Activated CD8-positive, alpha-beta memory T cell treated with anti-CD3 and anti-CD28 coated beads, Interleukin-2, amount 10 ng/mL, durations not matched to agents 7 days and 5 days (primary cell): ENCODE measurements around the gene LUZP1. TPM values are rescaled to one million over a fixed set of nuclear protein-coding genes. Genes with fewer than 3 reads are reported as not detected.
A peak's percentile ranks its signal among the peaks of the same experiment; 100 is the strongest.
"Not testable (repeated sequence)": the region's sequence is repeated elsewhere in the genome, so short reads cannot be mapped to it uniquely, and the experiment has no call there.

Experiments used
- ATAC-seq: fragments of 150-1000 bp; cut with Tn5 transposase; one replicate; pipeline ENCODE4 v1.10.0; 2021; ENCODE audit warnings: moderate library complexity
- CTCF ChIA-PET: fragments of 350-600 bp; sonication (Branson Sonifier 250); formaldehyde crosslinking; loops from one replicate; lab custom pipeline; 2021; ENCODE audit warnings: antibody characterized with exemption; lab: Charles Lee
- DNase-seq: peaks from one replicate; pipeline ENCODE4 v3.0.0-alpha.2; 2020
- H3K27ac Mint-ChIP-seq: one replicate; pipeline ENCODE4 v1.8.0; 2021; ENCODE audit warnings: mild to moderate bottlenecking, mixed read lengths
- H3K27me3 Mint-ChIP-seq: one replicate; pipeline ENCODE4 v1.8.0; 2021; ENCODE audit warnings: mixed read lengths
- H3K36me3 Mint-ChIP-seq: one replicate; pipeline ENCODE4 v1.8.0; 2021; ENCODE audit warnings: mild to moderate bottlenecking, mixed read lengths
- H3K4me1 Mint-ChIP-seq: one replicate; pipeline ENCODE4 v1.8.0; 2021; ENCODE audit warnings: mixed read lengths
- H3K4me3 Mint-ChIP-seq: one replicate; pipeline ENCODE4 v1.8.0; 2021; ENCODE audit warnings: mild to moderate bottlenecking, moderate library complexity, mixed read lengths
- H3K9me3 Mint-ChIP-seq: one replicate; pipeline ENCODE4 v1.8.0; 2022; ENCODE audit warnings: low read depth, mixed read lengths
- total RNA-seq, 2 experiments: library from RNA; stranded (reverse); gene quantifications; one replicate each; pipeline ENCODE4 v1.2.3, GENCODE V29; 2021

The LUZP1 gene
- 10 to 100 TPM; 19.5 to 20.4 TPM for total RNA-seq

- H3K27ac Mint-ChIP-seq = peak within 1 kb of the TSS; percentile 84
- ATAC-seq = peak; percentile 90
- H3K4me1 Mint-ChIP-seq = peaks cover 14% of the 10 kb centered on the region
- peak; percentile 90 for DNase-seq
- H3K9me3 Mint-ChIP-seq = no peaks in the 10 kb centered on the region
- CTCF ChIA-PET = interaction anchor here (1.1 to 10.2 kb wide), 7 partner anchors 16 to 204 kb away, joined by 3 to 107 read pairs (median 6); no protein-coding TSS in a partner anchor
- peak within 1 kb of the TSS; percentile 98 for H3K4me3 Mint-ChIP-seq
- H3K27me3 Mint-ChIP-seq = peaks cover 2% of the 10 kb centered on the region
- H3K36me3 Mint-ChIP-seq = peaks cover 3% of the 10 kb centered on the region
Measured at GRCh38 chr1:23168445-23169194, at the start of gene LUZP1. Gene LUZP1, minus strand, starts transcription at chr1:23168856.

- CTCF ChIA-PET = interaction anchor here (0.6 to 2.6 kb wide), 4 partner anchors 20 to 253 kb away, joined by 3 to 6 read pairs (median 4); no protein-coding TSS in a partner anchor
- Mint-ChIP-seq H3K36me3 (no peaks in the 10 kb centered on the region), H3K4me3 (peak within 1 kb of the TSS; percentile 9), H3K4me1 (peaks cover 8% of the 10 kb centered on the region), H3K27ac (no peak within 1 kb of the TSS), H3K27me3 (peaks cover 83% of the 10 kb centered on the region), H3K9me3 (no peaks in the 10 kb centered on the region)
- ATAC-seq (no peak), DNase-seq (no peak)
Measured at GRCh38 chr1:23217421-23218115, 48.9 kb upstream of the LUZP1 start, which contains the start of gene HTR1D. Gene HTR1D, minus strand, starts transcription at chr1:23217502. Its CDS starts 23,283 bp downstream, at chr1:23194219.

GRCh38 chr1:23216771-23217420 lies 48.2 kb upstream of the LUZP1 start:
- peaks cover 83% of the 10 kb centered on the region for H3K27me3 Mint-ChIP-seq
- DNase-seq (peak; percentile 45), ATAC-seq (peak; percentile 65)
- H3K4me1 Mint-ChIP-seq = peaks cover 8% of the 10 kb centered on the region
- H3K4me3 Mint-ChIP-seq = no peak overlapping the region
- no peak overlapping the region for H3K27ac Mint-ChIP-seq
- H3K9me3 Mint-ChIP-seq = no peaks in the 10 kb centered on the region
- no peaks in the 10 kb centered on the region for H3K36me3 Mint-ChIP-seq
- CTCF ChIA-PET = interaction anchor here (0.6 to 2.6 kb wide), 6 partner anchors 12 to 253 kb away, joined by 3 to 8 read pairs (median 4); no protein-coding TSS in a partner anchor

- CTCF ChIA-PET = interaction anchor here (1.1 to 2.6 kb wide), 4 partner anchors 11 to 239 kb away, joined by 3 to 8 read pairs (median 4); no protein-coding TSS in a partner anchor
- Mint-ChIP-seq H3K9me3 (no peaks in the 10 kb centered on the region), H3K27ac (no peak overlapping the region), H3K4me1 (peaks cover 11% of the 10 kb centered on the region), H3K27me3 (peaks cover 80% of the 10 kb centered on the region), H3K36me3 (no peaks in the 10 kb centered on the region), H3K4me3 (no peak overlapping the region)
- DNase-seq (no peak), ATAC-seq (no peak)
Measured at GRCh38 chr1:23215751-23216449, 47.2 kb upstream of the LUZP1 start.

GRCh38 chr1:23215291-23215690 lies 46.6 kb upstream of the LUZP1 start:
- DNase-seq (no peak), ATAC-seq (no peak)
- Mint-ChIP-seq H3K9me3 (no peaks in the 10 kb centered on the region), H3K4me1 (peaks cover 12% of the 10 kb centered on the region), H3K36me3 (no peaks in the 10 kb centered on the region), H3K4me3 (no peak overlapping the region), H3K27ac (no peak overlapping the region), H3K27me3 (peaks cover 78% of the 10 kb centered on the region)
- CTCF ChIA-PET = interaction anchor here (2.6 kb wide), 1 partner anchor 31 kb away, joined by 6 read pairs; no protein-coding TSS in a partner anchor

GRCh38 chr1:23214640-23215039 lies 46.0 kb upstream of the LUZP1 start:
- Mint-ChIP-seq H3K27ac (no peak overlapping the region), H3K4me3 (no peak overlapping the region), H3K9me3 (no peaks in the 10 kb centered on the region), H3K4me1 (peaks cover 16% of the 10 kb centered on the region), H3K27me3 (peaks cover 76% of the 10 kb centered on the region), H3K36me3 (no peaks in the 10 kb centered on the region)
- DNase-seq (no peak), ATAC-seq (no peak)
- CTCF ChIA-PET = interaction anchor here (0.9 kb wide), 1 partner anchor 30 kb away, joined by 3 read pairs; no protein-coding TSS in a partner anchor

GRCh38 chr1:23211955-23212354 lies 43.3 kb upstream of the LUZP1 start:
- H3K27me3 Mint-ChIP-seq = peaks cover 53% of the 10 kb centered on the region
- H3K4me3 Mint-ChIP-seq = no peak overlapping the region
- CTCF ChIA-PET = interaction anchor here (1.6 to 2.1 kb wide), 2 partner anchors 95 to 112 kb away, joined by 4 to 8 read pairs; no protein-coding TSS in a partner anchor
- H3K4me1 Mint-ChIP-seq = peaks cover 14% of the 10 kb centered on the region
- H3K27ac Mint-ChIP-seq = no peak overlapping the region
- no peaks in the 10 kb centered on the region for H3K36me3 Mint-ChIP-seq
- no peaks in the 10 kb centered on the region for H3K9me3 Mint-ChIP-seq
- ATAC-seq = no peak
- DNase-seq = no peak

- Mint-ChIP-seq H3K9me3 (no peaks in the 10 kb centered on the region), H3K27me3 (peaks cover 52% of the 10 kb centered on the region), H3K4me3 (no peak overlapping the region), H3K4me1 (peaks cover 11% of the 10 kb centered on the region), H3K27ac (no peak overlapping the region), H3K36me3 (no peaks in the 10 kb centered on the region)
- CTCF ChIA-PET = interaction anchor here (0.6 to 2.1 kb wide), 4 partner anchors 27 to 217 kb away, joined by 3 to 8 read pairs (median 4); no protein-coding TSS in a partner anchor
- ATAC-seq (no peak), DNase-seq (no peak)
Measured at GRCh38 chr1:23210963-23211362, 42.3 kb upstream of the LUZP1 start.

- H3K27me3 Mint-ChIP-seq = peaks cover 48% of the 10 kb centered on the region
- H3K27ac Mint-ChIP-seq = no peak overlapping the region
- H3K36me3 Mint-ChIP-seq = no peaks in the 10 kb centered on the region
- CTCF ChIA-PET = interaction anchor here (0.6 to 2.1 kb wide), 4 partner anchors 26 to 178 kb away, joined by 3 to 8 read pairs (median 4); no protein-coding TSS in a partner anchor
- DNase-seq (no peak), ATAC-seq (no peak)
- no peak overlapping the region for H3K4me3 Mint-ChIP-seq
- peaks cover 10% of the 10 kb centered on the region for H3K4me1 Mint-ChIP-seq
- no peaks in the 10 kb centered on the region for H3K9me3 Mint-ChIP-seq
Measured at GRCh38 chr1:23210351-23210785, 41.7 kb upstream of the LUZP1 start.

GRCh38 chr1:23209770-23210169 lies 41.1 kb upstream of the LUZP1 start:
- no peak overlapping the region for H3K27ac Mint-ChIP-seq

GRCh38 chr1:23208527-23208926 lies 39.9 kb upstream of the LUZP1 start:
- Mint-ChIP-seq H3K9me3 (no peaks in the 10 kb centered on the region), H3K4me3 (no peak overlapping the region), H3K27me3 (peaks cover 33% of the 10 kb centered on the region), H3K36me3 (no peaks in the 10 kb centered on the region), H3K4me1 (peaks cover 9% of the 10 kb centered on the region), H3K27ac (no peak overlapping the region)
- CTCF ChIA-PET = no interaction called here
- no peak for DNase-seq
- no peak for ATAC-seq

More at GRCh38 chr1:23209770-23210169, 41.1 kb upstream of the LUZP1 start:
- no peak overlapping the region for H3K4me3 Mint-ChIP-seq
- no peaks in the 10 kb centered on the region for H3K36me3 Mint-ChIP-seq
- no peaks in the 10 kb centered on the region for H3K9me3 Mint-ChIP-seq
- H3K27me3 Mint-ChIP-seq = peaks cover 44% of the 10 kb centered on the region
- ATAC-seq (no peak), DNase-seq (no peak)
- CTCF ChIA-PET = interaction anchor here (0.6 to 2.1 kb wide), 3 partner anchors 26 to 178 kb away, joined by 3 to 8 read pairs (median 3); no protein-coding TSS in a partner anchor
- peaks cover 9% of the 10 kb centered on the region for H3K4me1 Mint-ChIP-seq

GRCh38 chr1:23207733-23208132 lies 39.1 kb upstream of the LUZP1 start:
- H3K4me1 Mint-ChIP-seq, H3K27ac Mint-ChIP-seq, CTCF ChIA-PET, H3K36me3 Mint-ChIP-seq, H3K9me3 Mint-ChIP-seq, ATAC-seq, DNase-seq, H3K4me3 Mint-ChIP-seq: not testable (repeated sequence)
- peaks cover 27% of the 10 kb centered on the region for H3K27me3 Mint-ChIP-seq
